A549 (cell line): Measurements from ENCODE around the gene CCKAR. TPM values are rescaled to one million over a fixed set of nuclear protein-coding genes. Genes with fewer than 3 reads are reported as not detected.

Source experiments
- ATAC-seq, 2 experiments: fragments of 200-7000 bp in 1 of 2; fragments of >200 bp in 1 of 2; cut with Nextera tagmentation in 1 of 2; cut with Tn5 transposase in 1 of 2; 3 replicates each; pipeline versions ENCODE4 v1.8.0 to v1.9.1; 2018 to 2020; ENCODE audit warnings: mild to moderate bottlenecking in 1 of 2, moderate library complexity in 1 of 2
- CTCF ChIA-PET: fragments of 300-600 bp; sonication (Branson Sonifier 250); formaldehyde crosslinking; extraction: SDS; loops from one replicate; lab custom pipeline; 2021; ENCODE audit warnings: antibody characterized with exemption, inconsistent platforms; lab: Yijun Ruan, JAX
- POLR2A ChIA-PET: fragments of 350-600 bp; formaldehyde crosslinking; extraction: SDS; loops from one replicate; lab custom pipeline; 2021; ENCODE audit warnings: antibody characterized with exemption, inconsistent platforms; lab: Yijun Ruan, JAX
- DNase-seq, 2 experiments: peaks; one replicate each; pipeline versions ENCODE4 v3.0.0 to v3.0.0-alpha.2; 2011 to 2016; ENCODE audit warnings: low read depth in 1 of 2, low spot score in 1 of 2
- FAIRE-seq: peaks from 2 replicates; lab custom pipeline; 2011; peaks lifted over from hg19 to GRCh38; lab: Jason Lieb, UNC
- H3K27ac ChIP-seq, 2 experiments: fragments of >200 bp; sonication (Bioruptor Twin); formaldehyde crosslinking; 3 replicates each; pipeline ENCODE4 v1.5.1; 2016 to 2017
- H3K4me1 ChIP-seq: fragments of >200 bp; sonication (Bioruptor Twin); formaldehyde crosslinking; 3 replicates; pipeline ENCODE4 v1.6.1; 2016
- H3K4me2 ChIP-seq: fragments of >200 bp; sonication (Bioruptor Twin); formaldehyde crosslinking; 3 replicates; pipeline ENCODE4 v1.6.1; 2016
- H3K4me3 ChIP-seq: fragments of >200 bp; sonication (Bioruptor Twin); formaldehyde crosslinking; 3 replicates; pipeline ENCODE4 v1.5.1; 2016
- H3K9me3 ChIP-seq: fragments of >200 bp; sonication (Bioruptor Twin); formaldehyde crosslinking; 3 replicates; pipeline ENCODE4 v1.6.1; 2016
- ATOH8 ChIP-seq: fragments of 250-450 bp; sonication (Bioruptor Pico); IDR thresholded peaks from 2 replicates; pipeline ENCODE4 v1.5.0; 2020; ENCODE audit warnings: low read depth, mild to moderate bottlenecking, moderate library complexity
- CBX8 ChIP-seq: fragments of 200-600 bp; sonication (generic); IDR thresholded peaks from 2 replicates; pipeline ENCODE4 v1.6.1; 2016
- E2F6 ChIP-seq: IDR thresholded peaks from 2 replicates; pipeline ENCODE4 v1.6.1; 2012; ENCODE audit warnings: low read depth, borderline replicate concordance
- EHMT2 ChIP-seq: fragments of 200-600 bp; sonication (generic); IDR thresholded peaks from 2 replicates; pipeline ENCODE4 v1.6.1; 2016; ENCODE audit warnings: antibody characterized with exemption, low read depth, mild to moderate bottlenecking, moderate library complexity
- EP300 ChIP-seq, 2 experiments: fragments of >200 bp; sonication (Bioruptor Twin); formaldehyde crosslinking; IDR thresholded peaks; 2 replicates in 1 of 2; 3 replicates in 1 of 2; pipeline ENCODE4 v1.6.1; 2016 to 2017
- FOSB ChIP-seq: fragments of 250-450 bp; sonication (Bioruptor Pico); IDR thresholded peaks from 2 replicates; pipeline ENCODE4 v1.5.0; 2020; ENCODE audit warnings: mild to moderate bottlenecking, moderate library complexity
- FOSL2 ChIP-seq, 2 experiments: fragments of 450-650 bp in 1 of 2; fragments of >200 bp in 1 of 2; sonication (Bioruptor Twin) in 1 of 2; formaldehyde crosslinking; IDR thresholded peaks; 2 replicates each; pipeline versions ENCODE4 v1.5.0 to v1.6.1; 2016 to 2020; ENCODE audit warnings: mild to moderate bottlenecking in 1 of 2, moderate library complexity in 1 of 2
- HDAC2 ChIP-seq: fragments of 200-600 bp; sonication (generic); IDR thresholded peaks from 2 replicates; pipeline ENCODE4 v1.6.1; 2016
- HES2 ChIP-seq: fragments of >200 bp; sonication (Bioruptor Twin); formaldehyde crosslinking; IDR thresholded peaks from 2 replicates; pipeline ENCODE4 v1.6.1; 2016
- HEYL ChIP-seq: fragments of 250-450 bp; sonication (Bioruptor Pico); IDR thresholded peaks from 2 replicates; pipeline ENCODE4 v1.8.0; 2021; ENCODE audit warnings: mild to moderate bottlenecking, moderate library complexity
- HOXB13 ChIP-seq: fragments of 250-450 bp; sonication (Bioruptor Pico); IDR thresholded peaks from 2 replicates; pipeline ENCODE4 v1.5.0; 2020; ENCODE audit warnings: low read depth, mild to moderate bottlenecking, moderate library complexity
- HOXB5 ChIP-seq: fragments of 250-450 bp; sonication (Bioruptor Pico); IDR thresholded peaks from 2 replicates; pipeline ENCODE4 v1.5.0; 2020; ENCODE audit warnings: mild to moderate bottlenecking, moderate library complexity
- JUN ChIP-seq, 2 experiments: fragments of >200 bp; sonication (Bioruptor Twin); formaldehyde crosslinking; IDR thresholded peaks; 2 replicates in 1 of 2; 3 replicates in 1 of 2; pipeline ENCODE4 v1.6.1; 2016 to 2017
- JUNB ChIP-seq: fragments of >200 bp; sonication (Bioruptor Twin); formaldehyde crosslinking; IDR thresholded peaks from 2 replicates; pipeline ENCODE4 v1.6.1; 2016
- KDM5A ChIP-seq: fragments of 200-600 bp; sonication (generic); IDR thresholded peaks from 2 replicates; pipeline ENCODE4 v1.6.1; 2016; ENCODE audit warnings: antibody characterized with exemption, mild to moderate bottlenecking
- NFE2L2 ChIP-seq: fragments of 150-350 bp; conservative IDR thresholded peaks from 2 replicates; pipeline ENCODE4 v1.6.1; 2014; ENCODE audit warnings: low read length
- NR3C1 ChIP-seq: fragments of >200 bp; sonication (Bioruptor Twin); formaldehyde crosslinking; IDR thresholded peaks from 3 replicates; pipeline ENCODE4 v1.6.1; 2017
- PBX3 ChIP-seq: IDR thresholded peaks from 2 replicates; pipeline ENCODE4 v1.6.1; 2012
- POLR2AphosphoS2 ChIP-seq: conservative IDR thresholded peaks from 2 replicates; pipeline ENCODE4 v1.6.1; 2012; ENCODE audit warnings: low read length, improper control_type of control experiment, inconsistent platforms
- RCOR1 ChIP-seq: fragments of 150-350 bp; IDR thresholded peaks from 2 replicates; pipeline ENCODE4 v1.6.1; 2014; ENCODE audit warnings: antibody characterized with exemption, low read length, low read depth
- TP53 ChIP-seq: fragments of 250-450 bp; sonication (Bioruptor Pico); IDR thresholded peaks from 2 replicates; pipeline ENCODE4 v1.5.0; 2021; ENCODE audit warnings: mild to moderate bottlenecking, moderate library complexity
- ZC3H11A ChIP-seq: fragments of 450-650 bp; IDR thresholded peaks from 2 replicates; pipeline ENCODE4 v1.6.1; 2014; ENCODE audit warnings: antibody characterized with exemption, mild to moderate bottlenecking
- ZSCAN20 ChIP-seq: fragments of 250-450 bp; sonication (Bioruptor Pico); IDR thresholded peaks from 2 replicates; pipeline ENCODE4 v1.8.0; 2022; ENCODE audit warnings: mild to moderate bottlenecking, moderate library complexity
- WGBS: methylation state at CpG from one replicate; pipeline ENCODE4 v1.1.6; 2017; ENCODE audit errors: missing lambda C conversion rate; 5-methylcytosine and 5-hydroxymethylcytosine counted together
- polyA plus RNA-seq, 4 experiments: library from polyadenylated mRNA; depleted of rRNA in 3 of 4; stranded (reverse); fragments of >200 nt; fragmentation: RNase III in 1 of 4; extraction: RNeasy Plus Mini Kit Qiagen cat#74134 plus additional on column Dnase treatment in 1 of 4; gene quantifications; 2 replicates in 3 of 4; 3 replicates in 1 of 4; pipeline ENCODE4 v1.2.3, GENCODE V29; 2011 to 2017

CCKAR gene
- polyA plus RNA-seq, 2 of the 4 experiments (the other 2 are of a cell fraction): not detected

GRCh38 chr4:26458157-26458561 is 32.1 kb downstream of the CCKAR start:
- FAIRE-seq (no peak), DNase-seq (no peak), ATAC-seq (no peak)
- WGBS: 81% methylated on average over 6 of the region's 7 CpGs
- CTCF ChIA-PET: interaction anchor here (0.7 to 2.9 kb wide), 6 partner anchors 30 to 552 kb away, joined by 3 to 18 read pairs (median 3); no protein-coding TSS in a partner anchor
- Histone ChIP-seq H3K4me2 (no peak overlapping the region), H3K4me1 (no peaks in the 10 kb centered on the region), H3K4me3 (no peak overlapping the region), H3K27ac (no peak overlapping the region), H3K9me3 (no peaks in the 10 kb centered on the region)
- TF ChIP-seq CBX8 (no peak), KDM5A (no peak), HOXB13 (CRISPR knock-in tag) (no peak), FOSL2 (IDR thresholded peaks at IDR 0.05) (no peak), FOSL2 (CRISPR knock-in tag; IDR thresholded peaks at IDR 0.05) (no peak), ZSCAN20 (CRISPR knock-in tag) (no peak), EHMT2 (no peak), ZC3H11A (no peak), TP53 (CRISPR knock-in tag) (no peak), E2F6 (no peak), HDAC2 (no peak), EP300 (IDR thresholded peaks at IDR 0.05) (no peak)
- POLR2A ChIA-PET: no interaction called here

DNA sequence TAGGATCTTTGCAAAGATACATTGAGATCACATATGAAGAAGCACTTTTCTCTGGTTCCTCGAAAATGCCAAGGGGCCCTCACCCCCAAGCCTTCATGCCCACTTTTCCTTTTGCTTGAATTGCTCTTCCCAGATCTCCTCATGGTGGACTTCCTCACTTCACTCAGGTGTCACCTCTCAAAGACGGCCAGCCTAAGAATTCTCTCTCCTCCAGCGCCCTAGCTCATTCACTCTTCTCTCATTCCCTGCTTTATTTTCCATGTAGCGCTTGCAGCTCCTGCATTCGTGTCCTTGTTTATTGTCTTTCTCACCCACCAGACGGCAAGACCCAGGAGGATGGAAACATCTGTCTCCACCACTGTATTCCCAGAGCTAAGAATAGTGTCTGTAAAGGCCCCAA is 32.9 kb downstream of the CCKAR start:
- ATAC-seq (no peak), DNase-seq (no peak), FAIRE-seq (no peak)
- TF ChIP-seq EP300 (IDR thresholded peaks at IDR 0.05) (no peak), HOXB5 (CRISPR knock-in tag) (no peak), JUNB (no peak)
- ChIA-PET POLR2A (no interaction called here), CTCF (interaction anchor here (2.9 kb wide), 1 partner anchor 264 kb away, joined by 18 read pairs; no protein-coding TSS in a partner anchor)
- H3K9me3 ChIP-seq: no peaks in the 10 kb centered on the region
- no peaks in the 10 kb centered on the region for H3K4me1 ChIP-seq
- H3K27ac ChIP-seq: no peak overlapping the region
- no peak overlapping the region for H3K4me3 ChIP-seq
- WGBS: 79% methylated on average over 6 of the region's 6 CpGs
- no peak overlapping the region for H3K4me2 ChIP-seq

DNA sequence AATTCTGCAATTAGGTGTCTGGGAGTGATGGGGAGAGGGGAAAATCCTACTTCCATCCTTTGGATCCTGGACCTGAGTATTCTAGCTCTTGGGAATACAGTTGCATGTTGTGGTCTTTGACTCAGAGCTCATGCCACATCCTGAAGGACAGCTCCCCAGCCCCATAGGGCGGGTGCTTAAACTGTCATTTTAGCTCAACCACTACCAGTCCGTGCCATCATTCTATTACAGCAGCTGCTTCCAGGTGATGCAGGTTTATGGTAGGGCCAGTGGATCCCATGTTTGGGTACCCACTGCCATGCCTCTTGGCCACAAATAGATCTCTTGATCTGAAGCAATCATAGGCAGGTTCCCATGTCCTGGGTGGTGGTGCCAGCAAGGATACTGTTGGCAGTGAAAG is 34.7 kb downstream of the CCKAR start:
- Histone ChIP-seq H3K4me2 (no peak overlapping the region), H3K9me3 (no peaks in the 10 kb centered on the region), H3K4me3 (no peak overlapping the region), H3K27ac (no peak overlapping the region), H3K4me1 (no peaks in the 10 kb centered on the region)
- DNase-seq: no peak
- ChIA-PET POLR2A (no interaction called here), CTCF (no interaction called here)
- TF ChIP-seq PBX3: no peak
- no peak for TF ChIP-seq POLR2AphosphoS2
- no peak for TF ChIP-seq FOSB (CRISPR knock-in tag)
- TF ChIP-seq RCOR1: no peak
- TF ChIP-seq HEYL (CRISPR knock-in tag): no peak
- no peak for TF ChIP-seq ATOH8 (CRISPR knock-in tag)
- no peak for TF ChIP-seq NR3C1
- no peak for TF ChIP-seq CBX8
- TF ChIP-seq NFE2L2: no peak
- no peak for TF ChIP-seq JUN (IDR thresholded peaks at IDR 0.05)
- TF ChIP-seq HES2: no peak
- WGBS: 60% methylated on average over 1 of the region's 2 CpGs
- no peak for ATAC-seq
- no peak for FAIRE-seq
